DND-41 (cell line): Measurements from ENCODE around the gene CCDC24.

Experiments used
- ATAC-seq: fragments of 200-7000 bp; cut with Tn5 transposase; 3 replicates; pipeline ENCODE4 v1.9.1; 2021; ENCODE audit warnings: low read depth; ENCODE audit not compliant: insufficient read depth
- DNase-seq: peaks from one replicate; pipeline ENCODE4 v3.0.0-alpha.2; 2020
- H2AFZ ChIP-seq: 2 replicates; pipeline ENCODE4 v1.6.0; 2012; ENCODE audit warnings: low read depth, low read length
- H3K27ac ChIP-seq: 2 replicates; pipeline ENCODE4 v1.5.1; 2012; ENCODE audit warnings: low read length, inconsistent platforms
- H3K27me3 ChIP-seq: fragments of 200-600 bp; sonication (generic); 2 replicates; pipeline ENCODE4 v1.6.0; 2012; ENCODE audit warnings: low read length, mild to moderate bottlenecking, inconsistent platforms; ENCODE audit not compliant: insufficient read depth, poor library complexity
- H3K36me3 ChIP-seq: 2 replicates; pipeline ENCODE4 v1.5.1; 2012; ENCODE audit warnings: low read length, inconsistent platforms; ENCODE audit not compliant: insufficient read depth
- H3K4me1 ChIP-seq: 2 replicates; pipeline ENCODE4 v1.5.1; 2012; ENCODE audit warnings: mild to moderate bottlenecking, low read length; ENCODE audit not compliant: insufficient read depth
- H3K4me2 ChIP-seq: 2 replicates; pipeline ENCODE4 v1.6.0; 2012; ENCODE audit warnings: mild to moderate bottlenecking, moderate library complexity, low read length, inconsistent platforms; ENCODE audit not compliant: insufficient read depth
- H3K4me3 ChIP-seq, 2 experiments: fragments of 200-600 bp in 1 of 2; shearing (Covaris generic) in 1 of 2; 2 replicates each; pipeline ENCODE4 v1.5.1; 2012 to 2016; ENCODE audit warnings: inconsistent platforms in 2 of 2, low read length in 2 of 2, mild to moderate bottlenecking in 2 of 2, low read depth in 1 of 2, moderate library complexity in 1 of 2
- H3K79me2 ChIP-seq: 2 replicates; pipeline ENCODE4 v1.6.0; 2012; ENCODE audit warnings: low read length, inconsistent platforms; ENCODE audit not compliant: insufficient read depth
- H3K9ac ChIP-seq: 2 replicates; pipeline ENCODE4 v1.6.0; 2012; ENCODE audit warnings: low read depth, mild to moderate bottlenecking, inconsistent platforms, low read length, moderate library complexity
- H3K9me3 ChIP-seq: 2 replicates; pipeline ENCODE4 v1.5.1; 2012; ENCODE audit warnings: low read length, moderate library complexity, mild to moderate bottlenecking, inconsistent platforms; ENCODE audit not compliant: insufficient read depth, severe bottlenecking
- H4K20me1 ChIP-seq: 2 replicates; pipeline ENCODE4 v1.6.0; 2012; ENCODE audit warnings: low read length; ENCODE audit not compliant: insufficient read depth
- EZH2 ChIP-seq: IDR thresholded peaks from 3 replicates; pipeline ENCODE4 v1.6.1; 2012; ENCODE audit warnings: borderline replicate concordance, low read depth, mild to moderate bottlenecking, moderate library complexity, low read length, inconsistent platforms; ENCODE audit not compliant: severe bottlenecking
- TF ChIP-seq, protein P1 (sequence below): IDR thresholded peaks from 2 replicates; pipeline ENCODE4 v1.5.1; 2012; ENCODE audit warnings: borderline replicate concordance, low read length, moderate library complexity, mild to moderate bottlenecking; ENCODE audit not compliant: poor library complexity, severe bottlenecking; ENCODE audit errors: extremely low read depth

The CCDC24 gene

GRCh38 chr1:44016041-44016889 is 24.9 kb downstream of the CCDC24 start:
- H3K4me3 ChIP-seq, result no peak overlapping the region
- no peaks in the 10 kb centered on the region for H3K4me1 ChIP-seq
- H4K20me1 ChIP-seq, result 0 out of 2 replicates have a peak, but pooled peaks cover 2% of the 10 kb centered on the region
- no peak for DNase-seq
- H3K9ac ChIP-seq, result no peak overlapping the region
- ATAC-seq, result no peak
- H3K9me3 ChIP-seq, result no peaks in the 10 kb centered on the region
- TF ChIP-seq EZH2, result no peak
- TF ChIP-seq, protein P1, sequence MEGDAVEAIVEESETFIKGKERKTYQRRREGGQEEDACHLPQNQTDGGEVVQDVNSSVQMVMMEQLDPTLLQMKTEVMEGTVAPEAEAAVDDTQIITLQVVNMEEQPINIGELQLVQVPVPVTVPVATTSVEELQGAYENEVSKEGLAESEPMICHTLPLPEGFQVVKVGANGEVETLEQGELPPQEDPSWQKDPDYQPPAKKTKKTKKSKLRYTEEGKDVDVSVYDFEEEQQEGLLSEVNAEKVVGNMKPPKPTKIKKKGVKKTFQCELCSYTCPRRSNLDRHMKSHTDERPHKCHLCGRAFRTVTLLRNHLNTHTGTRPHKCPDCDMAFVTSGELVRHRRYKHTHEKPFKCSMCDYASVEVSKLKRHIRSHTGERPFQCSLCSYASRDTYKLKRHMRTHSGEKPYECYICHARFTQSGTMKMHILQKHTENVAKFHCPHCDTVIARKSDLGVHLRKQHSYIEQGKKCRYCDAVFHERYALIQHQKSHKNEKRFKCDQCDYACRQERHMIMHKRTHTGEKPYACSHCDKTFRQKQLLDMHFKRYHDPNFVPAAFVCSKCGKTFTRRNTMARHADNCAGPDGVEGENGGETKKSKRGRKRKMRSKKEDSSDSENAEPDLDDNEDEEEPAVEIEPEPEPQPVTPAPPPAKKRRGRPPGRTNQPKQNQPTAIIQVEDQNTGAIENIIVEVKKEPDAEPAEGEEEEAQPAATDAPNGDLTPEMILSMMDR, result no peak
- no peaks in the 10 kb centered on the region for H3K27me3 ChIP-seq
- no peak overlapping the region for H2AFZ ChIP-seq
- no peak overlapping the region for H3K4me2 ChIP-seq
- no peaks in the 10 kb centered on the region for H3K79me2 ChIP-seq
- no peak overlapping the region for H3K27ac ChIP-seq
- H3K36me3 ChIP-seq, result no peaks in the 10 kb centered on the region

GRCh38 chr1:44016890-44017400 is 25.5 kb downstream of the CCDC24 start:
- ATAC-seq, result no peak
- no peak overlapping the region for H3K9ac ChIP-seq
- no peak for DNase-seq
- H3K4me3 ChIP-seq, result no peak overlapping the region
- H2AFZ ChIP-seq, result no peak overlapping the region
- TF ChIP-seq, protein P1, result no peak
- no peak for TF ChIP-seq EZH2
- H3K27me3 ChIP-seq, result no peaks in the 10 kb centered on the region
- H3K4me1 ChIP-seq, result no peaks in the 10 kb centered on the region
- no peak overlapping the region for H3K4me2 ChIP-seq
- no peaks in the 10 kb centered on the region for H3K9me3 ChIP-seq
- H3K79me2 ChIP-seq, result no peaks in the 10 kb centered on the region
- 0 out of 2 replicates have a peak, but pooled peaks cover 5% of the 10 kb centered on the region for H4K20me1 ChIP-seq
- H3K36me3 ChIP-seq, result no peaks in the 10 kb centered on the region
- no peak overlapping the region for H3K27ac ChIP-seq

GRCh38 chr1:44019466-44019948 is 28.1 kb downstream of the CCDC24 start:
- H3K4me3 ChIP-seq, result no peak overlapping the region
- no peak overlapping the region for H3K27ac ChIP-seq
- no peak overlapping the region for H3K4me2 ChIP-seq
- H4K20me1 ChIP-seq, result 0 out of 2 replicates have a peak, but pooled peaks cover 5% of the 10 kb centered on the region
- no peak for DNase-seq
- no peak overlapping the region for H2AFZ ChIP-seq
- ATAC-seq, result no peak
- TF ChIP-seq, protein P1, result no peak
- TF ChIP-seq EZH2, result no peak
- no peaks in the 10 kb centered on the region for H3K79me2 ChIP-seq
- no peaks in the 10 kb centered on the region for H3K4me1 ChIP-seq
- H3K36me3 ChIP-seq, result no peaks in the 10 kb centered on the region
- no peaks in the 10 kb centered on the region for H3K9me3 ChIP-seq
- H3K9ac ChIP-seq, result no peak overlapping the region
- H3K27me3 ChIP-seq, result no peaks in the 10 kb centered on the region
